HUES6 (cell line): Measurements from ENCODE around the gene SERTM1.

Source experiments
- H3K27ac ChIP-seq: 2 replicates; pipeline ENCODE4 v1.7.0; 2013; ENCODE audit warnings: low read depth, mild to moderate bottlenecking, low read length, inconsistent platforms
- H3K27me3 ChIP-seq: 2 replicates; pipeline ENCODE4 v1.6.1; 2013; ENCODE audit warnings: low read length; ENCODE audit not compliant: control insufficient read depth, insufficient read depth
- H3K36me3 ChIP-seq: 2 replicates; pipeline ENCODE4 v1.6.1; 2013; ENCODE audit warnings: low read length; ENCODE audit not compliant: control insufficient read depth, insufficient read depth
- H3K4me1 ChIP-seq: 2 replicates; pipeline ENCODE4 v1.6.1; 2013; ENCODE audit warnings: low read length; ENCODE audit not compliant: control insufficient read depth, insufficient read depth
- H3K4me3 ChIP-seq: 2 replicates; pipeline ENCODE4 v1.5.1; 2013; ENCODE audit warnings: low read depth, low read length
- H3K9ac ChIP-seq: one replicate; pipeline ENCODE4 v1.6.1; 2013; ENCODE audit warnings: mild to moderate bottlenecking, low read length
- H3K9me3 ChIP-seq: 2 replicates; pipeline ENCODE4 v1.6.1; 2013; ENCODE audit warnings: low read depth, low read length; ENCODE audit not compliant: control insufficient read depth, insufficient read depth

SERTM1 gene

GRCh38 chr13:36674337-36675212, 755 bp downstream of the SERTM1 start:
- H3K4me1 ChIP-seq: no peaks in the 10 kb centered on the region
- H3K9me3 ChIP-seq: no peaks in the 10 kb centered on the region
- H3K36me3 ChIP-seq: no peaks in the 10 kb centered on the region
- H3K27ac ChIP-seq: no peak overlapping the region
- peaks cover 77% of the 10 kb centered on the region for H3K27me3 ChIP-seq
- H3K9ac ChIP-seq: peak overlapping the region; percentile 9
- peak overlapping the region; percentile 72 for H3K4me3 ChIP-seq

GRCh38 chr13:36675213-36675536, 1.4 kb downstream of the SERTM1 start:
- H3K36me3 ChIP-seq: no peaks in the 10 kb centered on the region
- no peaks in the 10 kb centered on the region for H3K9me3 ChIP-seq
- no peaks in the 10 kb centered on the region for H3K4me1 ChIP-seq
- H3K4me3 ChIP-seq: no peak overlapping the region
- peaks cover 76% of the 10 kb centered on the region for H3K27me3 ChIP-seq
- no peak overlapping the region for H3K27ac ChIP-seq
- no peak overlapping the region for H3K9ac ChIP-seq

GRCh38 chr13:36680913-36681312, 7.1 kb downstream of the SERTM1 start:
- H3K27me3 ChIP-seq: peaks cover 19% of the 10 kb centered on the region
- no peaks in the 10 kb centered on the region for H3K9me3 ChIP-seq
- H3K36me3 ChIP-seq: no peaks in the 10 kb centered on the region
- H3K27ac ChIP-seq: no peak overlapping the region
- no peak overlapping the region for H3K9ac ChIP-seq
- 0 out of 2 replicates have a peak, but pooled peaks cover 2% of the 10 kb centered on the region for H3K4me1 ChIP-seq
- no peak overlapping the region for H3K4me3 ChIP-seq

GRCh38 chr13:36681894-36682624, 8.2 kb downstream of the SERTM1 start:
- no peak overlapping the region for H3K27ac ChIP-seq
- H3K9me3 ChIP-seq: no peaks in the 10 kb centered on the region
- H3K4me3 ChIP-seq: no peak overlapping the region
- no peaks in the 10 kb centered on the region for H3K36me3 ChIP-seq
- 0 out of 2 replicates have a peak, but pooled peaks cover 2% of the 10 kb centered on the region for H3K4me1 ChIP-seq
- no peak overlapping the region for H3K9ac ChIP-seq
- H3K27me3 ChIP-seq: peaks cover 7% of the 10 kb centered on the region

- Histone ChIP-seq H3K27me3 (no peaks in the 10 kb centered on the region; the same call in 1 of the 2 replicates), H3K36me3 (no peaks in the 10 kb centered on the region), H3K4me1 (0 out of 2 replicates have a peak, but pooled peaks cover 2% of the 10 kb centered on the region), H3K27ac (no peak overlapping the region), H3K4me3 (no peak overlapping the region), H3K9me3 (no peaks in the 10 kb centered on the region), H3K9ac (no peak overlapping the region)
These were observed 9.9 kb downstream of the SERTM1 start for GRCh38 chr13:36683701-36684100.

GRCh38 chr13:36685927-36686326, 12.1 kb downstream of the SERTM1 start:
- no peak overlapping the region for H3K4me3 ChIP-seq
- no peaks in the 10 kb centered on the region for H3K9me3 ChIP-seq
- H3K36me3 ChIP-seq: no peaks in the 10 kb centered on the region
- H3K27me3 ChIP-seq: no peaks in the 10 kb centered on the region
- no peak overlapping the region for H3K27ac ChIP-seq
- H3K9ac ChIP-seq: no peak overlapping the region
- 0 out of 2 replicates have a peak, but pooled peaks cover 2% of the 10 kb centered on the region for H3K4me1 ChIP-seq

- no peak overlapping the region for H3K4me3 ChIP-seq
- H3K27ac ChIP-seq: no peak overlapping the region
- H3K4me1 ChIP-seq: no peaks in the 10 kb centered on the region
- peaks cover 12% of the 10 kb centered on the region; the same call in 1 of the 2 replicates for H3K27me3 ChIP-seq
- H3K9ac ChIP-seq: no peak overlapping the region
- no peaks in the 10 kb centered on the region for H3K9me3 ChIP-seq
- no peaks in the 10 kb centered on the region for H3K36me3 ChIP-seq
These were observed 22.7 kb downstream of the SERTM1 start for GRCh38 chr13:36696410-36697010.

GRCh38 chr13:36700170-36700569, 26.4 kb downstream of the SERTM1 start:
- Histone ChIP-seq H3K9ac (no peak overlapping the region), H3K9me3 (no peaks in the 10 kb centered on the region), H3K4me3 (no peak overlapping the region), H3K27ac (no peak overlapping the region), H3K27me3 (0 out of 2 replicates have a peak, but pooled peaks cover 3% of the 10 kb centered on the region), H3K4me1 (no peaks in the 10 kb centered on the region), H3K36me3 (no peaks in the 10 kb centered on the region)

GRCh38 chr13:36706755-36707154, 32.9 kb downstream of the SERTM1 start:
- Histone ChIP-seq H3K27me3 (no peaks in the 10 kb centered on the region), H3K27ac (no peak overlapping the region), H3K9ac (no peak overlapping the region)

GRCh38 chr13:36709136-36709890, 35.5 kb downstream of the SERTM1 start:
- Histone ChIP-seq H3K9ac (no peak overlapping the region), H3K36me3 (no peaks in the 10 kb centered on the region), H3K4me3 (no peak overlapping the region), H3K4me1 (no peaks in the 10 kb centered on the region), H3K27me3 (no peaks in the 10 kb centered on the region), H3K9me3 (no peaks in the 10 kb centered on the region), H3K27ac (no peak overlapping the region)

More at GRCh38 chr13:36706755-36707154, 32.9 kb downstream of the SERTM1 start:
- Histone ChIP-seq H3K4me1 (no peaks in the 10 kb centered on the region), H3K9me3 (no peaks in the 10 kb centered on the region), H3K36me3 (no peaks in the 10 kb centered on the region), H3K4me3 (no peak overlapping the region)
